Anterior cingulate cortex (tissue), 58 donors: ENCODE results near the gene CTNNA2.

Source experiments
- DNase-seq, 58 donors: peaks; one replicate each; lab custom pipeline; 2025; lab: John Stamatoyannopoulos, UW

The CTNNA2 gene

GRCh38 chr2:79780781-79781180, 267.9 kb downstream of the CTNNA2 start:
- no peak for DNase-seq

- DNase-seq: peak in 1 of 58 donors; percentile 8
Measured at GRCh38 chr2:79782576-79783452, 270.0 kb downstream of the CTNNA2 start.

GRCh38 chr2:79788952-79789651, 276.3 kb downstream of the CTNNA2 start:
- no peak for DNase-seq

- no peak for DNase-seq
Measured at GRCh38 chr2:79789811-79790210, 277.0 kb downstream of the CTNNA2 start.

- DNase-seq: no peak
Measured at GRCh38 chr2:79792090-79792489, 279.2 kb downstream of the CTNNA2 start.

GRCh38 chr2:79793006-79793405, 280.2 kb downstream of the CTNNA2 start:
- peak in 1 of 58 donors; percentile 8 for DNase-seq

GRCh38 chr2:79796641-79797040, 283.8 kb downstream of the CTNNA2 start:
- DNase-seq: no peak

- no peak for DNase-seq
Measured at GRCh38 chr2:79798776-79799175, 285.9 kb downstream of the CTNNA2 start.

- no peak for DNase-seq
Measured at GRCh38 chr2:79799729-79800128, 286.9 kb downstream of the CTNNA2 start.

- no peak for DNase-seq
Measured at GRCh38 chr2:79801082-79801481, 288.2 kb downstream of the CTNNA2 start.

- no peak for DNase-seq
Measured at GRCh38 chr2:79817288-79817687, 304.4 kb downstream of the CTNNA2 start.

GRCh38 chr2:79820281-79820680, 307.4 kb downstream of the CTNNA2 start:
- DNase-seq: no peak

- DNase-seq: no peak
Measured at GRCh38 chr2:79822136-79822535, 309.3 kb downstream of the CTNNA2 start.

- no peak for DNase-seq
Measured at GRCh38 chr2:79824086-79824786, 311.4 kb downstream of the CTNNA2 start.

GRCh38 chr2:79827881-79828280, 315.0 kb downstream of the CTNNA2 start:
- DNase-seq: no peak

GRCh38 chr2:79830501-79830900, 317.6 kb downstream of the CTNNA2 start:
- no peak for DNase-seq

GRCh38 chr2:79831961-79832360, 319.1 kb downstream of the CTNNA2 start:
- no peak for DNase-seq

GRCh38 chr2:79832511-79833234, 319.8 kb downstream of the CTNNA2 start:
- peak in 24 of 58 donors; percentile 1 to 78 (median 22) for DNase-seq

- peak in 1 of 58 donors; percentile 39 for DNase-seq
Measured at GRCh38 chr2:79833235-79833878, 320.5 kb downstream of the CTNNA2 start.

- peak in 5 of 58 donors; percentile 1 to 26 (median 6) for DNase-seq
Measured at GRCh38 chr2:79835911-79836310, 323.1 kb downstream of the CTNNA2 start.
